HG03342 (cell line): ENCODE results near the gene PEX5L.
A peak's percentile ranks its signal among the peaks of the same experiment; 100 is the strongest.

Experiments used
- ATAC-seq: cut with Tn5 transposase; IDR thresholded peaks from one replicate; pipeline ENCODE4 v1.9.1; 2021; ENCODE audit warnings: mild to moderate bottlenecking, moderate library complexity; ENCODE audit not compliant: unreplicated experiment

Gene PEX5L

DNA sequence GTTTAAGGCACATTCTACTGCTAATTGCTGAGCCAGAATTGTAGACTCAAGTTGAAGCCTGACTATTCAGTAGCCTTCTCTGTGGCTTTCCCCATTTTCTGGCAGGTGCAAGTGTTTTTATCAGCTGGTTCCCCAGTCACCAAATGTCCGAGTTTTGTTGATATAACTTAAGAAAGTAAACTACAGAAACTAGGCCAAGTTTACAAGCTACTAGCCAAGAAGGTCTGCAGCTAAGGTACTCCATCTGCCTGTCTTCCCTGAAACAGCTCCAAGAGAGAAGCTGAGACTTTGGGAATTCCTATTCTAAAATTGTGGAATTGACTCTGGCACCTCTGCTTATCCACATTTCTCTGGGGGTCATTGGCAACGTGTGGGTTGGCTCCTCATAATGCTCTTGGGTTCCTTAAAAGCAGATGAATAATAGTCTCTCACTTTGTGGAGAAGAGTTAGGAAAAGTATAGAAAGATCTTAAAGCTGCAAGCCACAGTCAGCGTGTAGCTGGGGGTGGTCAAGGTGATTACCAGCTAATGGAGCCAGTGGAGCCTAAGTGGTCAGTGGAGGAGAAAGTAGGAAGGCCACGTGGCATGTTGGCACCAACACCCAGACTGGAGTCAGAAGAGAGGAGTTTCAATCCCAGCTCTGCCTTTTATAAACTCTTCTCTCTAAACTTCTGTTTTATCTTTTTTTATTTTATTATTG lies 128.8 kb downstream of the PEX5L start:
- ATAC-seq, result no peak

DNA sequence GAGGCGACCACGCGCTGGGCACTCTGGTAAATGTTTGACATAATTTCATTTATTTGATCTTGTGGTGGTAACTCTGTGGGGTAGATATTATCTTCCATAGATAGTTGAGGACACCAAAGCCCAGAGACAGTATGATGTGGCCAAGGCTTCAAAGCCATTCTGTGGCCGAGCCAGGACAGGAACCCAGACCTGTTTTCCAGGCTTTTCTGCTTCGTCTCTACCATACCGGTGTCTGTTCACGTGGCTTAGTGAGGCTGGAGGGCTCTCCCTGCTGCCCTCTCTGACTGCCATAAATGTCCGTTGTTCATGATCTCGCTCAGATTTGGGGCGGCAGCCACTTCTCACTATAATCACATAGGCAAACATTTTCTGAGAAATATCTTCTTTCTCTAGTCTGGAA lies 134.7 kb downstream of the PEX5L start:
- ATAC-seq, result no peak

DNA sequence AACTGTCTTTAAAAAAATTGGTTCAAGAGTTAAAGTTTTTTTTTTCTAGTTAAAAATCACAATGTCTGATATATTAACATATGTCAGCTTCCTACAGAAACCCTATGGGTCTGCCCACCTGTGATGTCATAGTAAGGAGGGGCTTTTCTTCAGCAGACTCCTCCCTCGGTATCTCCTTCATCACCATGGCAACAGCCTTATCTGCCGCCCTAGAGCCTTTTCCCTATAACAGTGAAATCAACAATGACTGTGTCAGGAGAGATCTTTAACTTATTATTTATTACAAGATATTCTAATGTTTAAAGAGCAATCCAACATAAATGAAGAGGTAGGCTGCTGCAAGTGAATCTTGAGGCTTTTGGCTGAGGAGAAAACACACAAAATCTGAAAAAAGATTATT lies 138.7 kb downstream of the PEX5L start:
- peak; percentile 98 for ATAC-seq

DNA sequence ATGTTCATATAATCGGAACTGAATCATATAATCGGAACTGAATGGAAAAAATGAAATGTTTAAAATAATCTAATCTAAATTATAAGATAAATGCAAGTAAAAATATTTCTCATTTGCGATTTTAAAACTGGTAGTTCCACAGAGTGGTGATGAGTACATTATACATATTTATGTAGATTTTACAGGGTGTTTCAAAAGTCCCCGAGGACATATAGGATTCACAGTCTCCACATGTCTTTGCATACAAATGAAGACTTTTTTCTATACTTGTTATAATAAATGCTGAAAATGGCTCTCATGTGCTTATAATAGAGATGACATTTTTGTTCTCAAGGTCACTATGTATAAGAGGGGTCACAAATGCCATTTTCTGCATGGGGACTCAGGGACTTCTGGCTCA lies 139.5 kb downstream of the PEX5L start:
- ATAC-seq, result no peak

DNA sequence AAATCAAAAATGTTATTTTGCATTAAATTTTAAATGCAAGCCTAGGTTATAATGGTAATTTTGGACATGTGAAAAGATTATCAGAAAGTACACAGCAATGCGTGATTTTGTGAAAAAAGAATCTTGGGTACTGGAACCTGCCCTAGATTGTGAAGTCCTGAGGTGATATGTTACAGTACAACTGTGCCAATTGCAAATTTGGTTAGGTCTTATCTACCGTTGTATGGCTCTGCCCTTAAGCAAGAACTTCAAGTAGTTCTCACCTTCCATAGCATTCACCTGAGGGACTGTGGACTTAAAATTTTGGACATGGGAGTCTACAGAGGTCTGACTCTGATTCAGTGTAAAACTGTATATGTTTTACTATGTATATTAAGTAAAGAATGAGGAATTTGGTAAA lies 140.2 kb downstream of the PEX5L start:
- no peak for ATAC-seq

DNA sequence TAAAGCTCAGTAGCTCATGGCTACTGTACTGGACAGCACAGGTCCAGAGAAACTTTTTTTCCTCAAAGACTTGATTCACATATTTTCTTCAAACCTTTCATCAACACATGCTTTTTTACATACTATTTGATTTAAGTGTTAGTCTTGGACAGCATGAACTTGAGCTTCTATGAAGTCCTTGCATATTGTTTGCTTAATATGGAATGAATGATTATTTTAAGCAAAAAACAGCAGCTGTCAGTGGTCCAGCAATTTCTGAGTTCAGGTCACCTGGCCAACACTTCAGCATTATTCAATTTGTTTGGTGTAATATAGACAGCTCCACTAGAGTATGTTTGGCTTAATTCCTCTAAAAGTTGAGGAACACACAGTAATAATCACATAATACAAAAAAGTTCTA lies 141.4 kb downstream of the PEX5L start:
- ATAC-seq, result no peak

DNA sequence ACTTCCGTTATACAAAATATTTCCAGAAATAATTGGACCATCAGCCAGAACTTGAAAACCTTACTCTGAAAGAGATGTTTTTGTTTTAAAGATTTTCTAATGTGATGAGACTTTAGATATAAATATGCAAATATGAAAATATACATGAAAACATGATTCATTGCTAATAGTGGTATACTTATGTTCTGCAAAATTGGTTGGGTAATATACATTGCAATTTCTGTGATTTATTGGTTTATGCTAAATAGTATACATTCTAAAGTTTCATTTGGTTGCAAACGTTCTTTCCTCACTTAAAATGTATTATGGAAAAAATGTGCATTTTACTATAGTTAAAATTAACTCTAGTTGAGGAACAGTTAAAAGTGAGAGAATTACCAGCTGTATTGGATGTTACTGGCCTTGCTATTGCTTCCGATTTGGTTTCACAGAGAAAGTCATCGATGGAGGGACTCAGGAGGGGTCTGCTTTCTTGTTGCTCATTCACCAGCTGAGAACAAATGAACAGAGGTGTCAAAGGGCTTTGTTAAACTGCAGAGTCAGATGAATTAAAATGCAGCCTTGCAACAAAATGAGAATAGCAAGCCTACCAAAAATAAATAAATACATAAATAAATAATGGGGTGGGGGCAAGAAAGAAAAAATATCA lies 149.3 kb downstream of the PEX5L start:
- ATAC-seq, result no peak

DNA sequence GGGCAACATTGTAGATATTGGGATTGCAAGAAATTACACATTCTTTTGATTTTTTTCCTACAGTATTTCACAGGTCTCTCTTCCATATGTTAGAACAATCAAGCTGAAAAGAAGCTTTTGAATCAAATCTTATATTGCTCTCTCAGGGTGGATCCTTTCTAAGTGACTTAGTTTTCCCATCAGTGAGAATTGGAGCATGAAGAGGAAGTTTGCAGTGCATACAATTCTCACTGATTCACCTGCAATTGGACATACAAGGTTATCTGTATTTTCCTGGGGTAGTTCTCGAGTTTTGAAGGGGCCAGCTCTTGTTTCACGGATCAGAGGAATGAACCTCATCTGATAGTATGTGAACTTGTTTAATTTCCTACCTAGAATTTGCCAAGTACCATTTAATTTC lies 150.8 kb downstream of the PEX5L start:
- no peak for ATAC-seq

DNA sequence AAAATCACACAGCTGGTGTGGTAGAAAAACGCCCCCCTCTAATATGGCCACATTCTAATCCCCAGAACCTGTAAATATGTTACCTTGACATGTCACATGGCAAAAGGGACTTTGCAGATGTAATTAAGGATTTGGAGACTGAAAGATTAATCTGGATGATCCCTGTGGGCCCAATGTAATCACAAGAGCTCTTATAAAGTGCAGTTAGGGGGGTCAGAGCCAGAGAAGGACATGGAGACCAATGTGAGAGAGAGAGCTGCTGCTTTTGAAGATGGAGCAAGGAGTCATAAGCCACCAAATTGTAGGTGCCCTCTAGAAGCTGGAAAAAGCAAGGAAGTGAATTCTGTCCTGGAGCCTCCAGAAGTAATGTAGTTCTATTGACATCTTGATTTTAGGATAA lies 152.6 kb downstream of the PEX5L start:
- no peak for ATAC-seq

DNA sequence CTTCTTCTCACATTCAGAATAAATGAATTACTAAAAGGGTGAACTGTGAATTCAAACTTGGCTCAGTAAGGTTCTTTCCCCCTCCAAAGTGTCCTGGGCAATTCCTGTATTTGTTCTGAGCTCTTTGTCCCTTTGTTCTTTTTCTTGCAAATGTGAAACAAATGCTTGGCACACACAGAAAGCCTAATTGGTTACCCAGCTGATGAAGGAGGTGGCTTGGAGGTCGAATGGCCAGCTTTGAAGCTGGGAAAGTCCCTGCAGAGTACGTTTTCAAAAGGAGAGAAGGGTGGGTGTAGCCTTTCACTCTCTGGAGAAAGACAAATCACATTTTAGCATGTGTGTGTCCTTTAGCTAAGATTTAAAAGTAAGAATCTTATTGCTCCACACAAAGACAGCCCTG lies 154.4 kb downstream of the PEX5L start:
- peak; percentile 88 for ATAC-seq

DNA sequence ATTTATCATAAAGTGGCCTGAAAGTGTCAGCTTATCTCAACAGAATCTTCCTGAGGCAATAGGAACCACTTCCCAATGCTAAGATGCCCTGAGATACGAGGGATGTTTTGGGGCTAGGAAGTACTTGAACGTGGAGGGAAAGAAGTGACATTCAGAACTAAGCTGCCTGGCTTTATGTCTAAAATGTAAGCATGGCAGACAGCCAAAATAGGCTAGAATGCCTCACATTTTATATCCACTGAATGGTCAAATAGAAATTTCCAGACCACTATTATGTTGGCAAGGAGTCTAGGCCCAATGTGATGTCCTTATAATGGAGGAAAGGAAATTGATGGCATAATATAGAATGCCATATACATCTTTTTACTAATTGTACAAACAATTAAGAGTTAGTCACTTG lies 154.9 kb downstream of the PEX5L start:
- ATAC-seq, result no peak

DNA sequence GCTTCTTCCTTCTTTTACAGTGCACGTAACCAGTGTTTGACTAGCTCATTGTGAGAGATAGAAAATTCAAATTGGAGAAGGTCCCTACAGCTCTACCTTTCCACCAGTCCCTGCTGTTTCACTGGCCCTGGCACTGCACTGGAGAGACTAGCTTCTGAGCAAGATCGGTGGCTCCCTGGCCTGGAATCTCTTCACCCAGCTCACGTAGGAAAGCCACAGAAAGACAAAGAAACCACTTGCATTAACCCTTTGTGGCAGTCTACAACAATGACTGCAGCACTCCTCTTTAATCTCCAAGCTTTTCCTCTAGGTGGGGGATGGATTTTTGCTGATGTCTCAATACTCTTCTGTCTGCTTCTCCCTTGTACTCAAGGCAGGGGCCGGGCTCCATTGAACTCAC lies 155.9 kb downstream of the PEX5L start:
- ATAC-seq, result no peak

DNA sequence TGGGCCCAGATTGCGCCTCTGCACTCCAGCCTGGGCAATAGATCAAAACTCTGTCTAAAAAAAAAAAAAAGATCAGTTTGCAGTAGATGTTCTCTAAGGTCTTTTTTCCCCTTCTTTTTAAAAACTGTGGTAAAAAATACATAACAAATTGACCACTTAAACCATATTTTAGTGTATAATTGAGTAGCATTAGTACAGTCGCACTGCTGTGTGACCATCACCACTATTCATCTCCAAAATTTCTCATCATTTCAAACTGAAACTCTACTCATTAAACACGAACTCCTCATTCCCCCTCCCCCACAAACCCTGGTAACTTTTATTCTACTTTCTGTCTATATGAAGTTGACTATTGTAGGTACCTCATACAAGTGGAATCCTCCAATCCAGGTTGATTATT lies 160.3 kb downstream of the PEX5L start:
- no peak for ATAC-seq

DNA sequence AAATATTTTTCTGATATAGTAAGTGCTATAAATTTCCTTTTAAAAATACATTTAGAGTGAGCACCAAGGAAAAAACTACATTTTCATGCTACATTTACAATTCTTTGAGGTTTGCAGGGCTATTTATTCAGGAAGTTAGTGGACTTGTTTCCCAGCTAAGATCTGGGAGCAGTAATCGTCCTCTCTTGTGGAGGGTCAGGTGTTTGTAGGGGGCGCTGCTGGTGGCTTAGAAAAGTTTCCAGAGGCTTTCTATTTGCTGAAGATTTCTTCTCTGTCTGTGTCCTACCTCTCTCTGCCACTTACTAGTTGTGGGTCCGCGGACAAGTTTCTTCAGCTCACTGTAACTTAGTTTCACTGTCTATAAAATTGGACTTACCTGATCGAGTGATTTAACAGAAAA lies 163.9 kb downstream of the PEX5L start:
- ATAC-seq, result no peak

DNA sequence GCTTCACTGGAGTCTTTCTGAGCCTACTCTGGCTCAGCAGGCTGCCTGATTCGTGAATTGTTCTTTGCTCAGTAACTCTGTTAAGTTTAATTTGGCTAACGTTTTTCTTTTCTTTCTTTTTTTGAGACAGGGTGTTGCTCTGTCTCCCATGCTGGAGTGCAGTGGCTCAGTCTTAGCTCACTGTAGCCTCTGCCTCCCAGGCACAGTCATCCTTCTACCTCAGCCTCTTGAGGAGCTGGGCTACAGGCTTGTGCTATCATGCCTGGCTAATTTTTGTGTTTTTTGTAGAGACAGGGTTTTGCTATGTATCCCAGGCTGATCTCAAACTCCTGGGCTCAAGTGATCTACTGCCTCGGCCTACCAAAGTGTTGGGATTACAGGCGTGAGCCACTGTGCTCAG lies 165.0 kb downstream of the PEX5L start:
- ATAC-seq, result no peak

DNA sequence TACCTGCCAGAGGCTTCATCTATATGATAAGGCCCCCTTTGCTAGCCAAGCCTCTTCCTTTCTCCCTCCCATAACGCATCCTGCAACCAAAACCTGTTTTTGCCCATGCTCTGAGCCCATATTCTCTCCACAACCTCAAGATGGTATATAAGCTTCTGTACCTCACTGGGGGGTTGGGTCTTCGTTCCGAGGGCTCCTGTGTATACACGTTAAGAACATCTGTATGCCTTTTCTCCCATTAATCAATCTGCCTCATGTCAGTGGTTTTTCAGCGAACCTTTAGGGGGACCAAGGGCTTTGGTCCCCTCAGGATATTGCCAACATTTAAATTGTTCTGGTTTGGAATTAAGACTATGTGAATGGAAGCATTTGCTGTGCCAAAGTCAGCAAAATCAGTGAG lies 168.0 kb downstream of the PEX5L start:
- ATAC-seq, result no peak

DNA sequence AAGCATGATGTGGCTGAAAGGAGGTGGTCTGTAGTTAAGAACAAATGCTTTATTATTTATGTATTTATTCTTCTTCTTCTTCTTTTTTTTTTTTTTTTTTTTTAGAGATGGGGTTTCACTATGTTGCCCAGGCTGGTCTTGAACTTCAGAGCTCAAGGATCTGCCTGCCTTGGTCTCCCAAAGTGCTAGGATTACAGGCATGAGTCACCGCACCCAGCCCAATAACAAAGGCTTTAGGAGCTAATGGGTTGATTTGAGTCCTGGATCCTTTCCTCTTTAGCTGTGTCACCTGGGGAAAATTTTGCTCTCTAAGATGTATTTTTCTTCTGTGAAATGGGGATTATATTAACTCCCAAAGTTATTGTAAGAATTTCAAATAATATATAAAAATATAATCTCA lies 168.8 kb downstream of the PEX5L start:
- ATAC-seq, result no peak

DNA sequence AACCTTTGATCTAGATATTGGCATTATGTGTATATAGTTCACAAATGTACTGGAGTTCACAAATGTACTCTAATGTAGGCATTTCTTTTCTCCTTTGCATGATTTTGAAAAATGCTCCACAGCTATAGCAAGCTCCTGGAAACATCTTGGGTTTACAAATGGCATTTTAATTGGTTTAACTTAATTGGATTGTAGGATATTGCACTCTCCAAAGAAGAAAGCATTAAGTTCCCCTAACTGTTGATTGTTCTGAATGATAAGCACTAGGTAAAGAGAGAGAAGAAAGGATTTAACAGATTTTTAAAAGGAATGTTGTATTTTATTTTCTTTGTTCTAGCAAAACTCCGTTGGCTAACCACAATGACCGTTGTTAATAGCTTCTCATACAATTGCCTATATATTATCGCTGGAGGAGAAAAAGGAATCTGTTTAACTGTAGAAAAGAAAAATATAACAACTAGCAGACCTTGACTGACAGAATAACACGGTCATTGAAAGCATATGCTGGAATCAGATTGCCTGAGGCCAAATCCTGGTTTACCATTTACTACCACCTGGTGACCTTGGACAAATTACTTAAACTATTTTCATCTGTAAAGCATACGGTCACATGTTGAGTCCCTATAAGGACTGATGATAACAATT lies 170.8 kb downstream of the PEX5L start:
- no peak for ATAC-seq

DNA sequence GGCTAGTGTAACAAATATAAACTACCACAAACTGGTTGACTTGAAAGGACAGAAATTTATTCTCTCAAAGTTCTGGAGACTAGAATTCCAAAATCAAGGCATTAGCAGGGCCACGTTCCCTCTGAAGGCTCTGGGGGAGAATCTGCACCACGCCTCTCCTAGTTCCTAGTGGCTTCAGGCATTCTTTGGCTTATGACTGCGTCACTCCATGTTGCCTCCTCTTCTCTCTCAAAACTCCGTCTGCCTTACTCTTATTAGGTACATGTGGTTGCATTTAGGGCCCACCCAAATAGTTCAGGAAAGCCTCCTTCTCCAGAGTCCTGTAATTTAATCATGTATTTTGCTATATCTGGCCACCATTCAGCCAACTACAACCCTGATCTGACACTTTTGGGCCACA lies 174.8 kb downstream of the PEX5L start:
- ATAC-seq, result no peak

DNA sequence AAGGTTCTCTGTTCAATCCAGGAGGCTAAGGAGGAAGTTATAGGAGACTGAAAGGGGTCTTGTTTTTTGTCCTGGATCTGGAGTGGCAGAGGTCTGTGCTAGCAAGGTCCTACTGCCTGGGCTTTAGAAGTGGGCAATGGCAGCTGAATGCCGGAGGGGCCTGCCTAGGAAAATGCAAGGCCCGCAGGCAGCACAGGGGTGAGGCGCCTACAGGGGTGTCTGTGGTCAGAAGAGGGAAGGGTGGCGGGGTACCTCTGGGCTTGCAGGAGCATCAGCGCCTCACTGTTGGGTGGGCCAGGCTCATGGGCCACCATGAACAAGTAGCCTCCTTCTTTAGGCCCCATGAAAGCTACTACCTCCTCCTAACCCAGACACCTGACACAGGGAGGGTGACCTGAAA lies 175.4 kb downstream of the PEX5L start:
- ATAC-seq, result no peak

DNA sequence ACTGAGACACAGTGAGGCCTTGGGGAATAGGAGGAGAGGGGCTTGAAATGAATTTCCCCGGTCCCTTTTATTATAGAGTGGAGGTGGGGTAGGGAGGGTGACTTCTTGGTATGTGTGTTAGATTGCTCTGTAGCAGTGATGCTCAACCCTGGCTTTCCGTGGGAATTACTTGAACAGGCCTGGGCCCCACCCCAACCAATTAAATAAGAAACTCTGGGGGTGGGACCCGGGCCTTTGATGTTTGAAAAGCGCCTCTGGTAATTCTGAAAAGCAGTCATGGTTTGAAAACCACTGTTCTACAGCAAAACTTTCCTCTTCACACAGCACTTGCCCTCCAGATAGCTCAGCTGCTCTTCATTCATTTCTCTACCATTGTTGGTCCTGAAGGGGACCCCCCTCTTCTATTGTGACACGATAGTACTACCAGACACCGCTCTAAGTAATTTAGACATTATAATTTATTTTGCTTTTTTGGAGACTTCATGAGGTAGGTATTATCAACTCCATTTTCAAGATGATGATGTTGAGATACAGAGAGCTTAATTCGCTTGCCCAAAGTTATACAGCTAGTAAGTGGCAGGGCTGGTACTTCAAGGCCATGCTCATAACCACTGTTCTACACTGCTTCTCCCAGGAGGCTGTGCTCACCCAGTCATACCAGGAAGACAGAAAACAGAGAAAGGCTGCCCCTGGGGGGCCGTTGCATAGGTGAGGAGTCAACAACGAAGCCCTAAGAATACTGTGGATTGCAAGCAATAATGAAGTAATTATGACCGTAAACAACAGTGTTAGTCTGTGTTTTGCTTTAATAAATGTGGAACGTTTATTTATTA lies 176.2 kb downstream of the PEX5L start:
- no peak for ATAC-seq

DNA sequence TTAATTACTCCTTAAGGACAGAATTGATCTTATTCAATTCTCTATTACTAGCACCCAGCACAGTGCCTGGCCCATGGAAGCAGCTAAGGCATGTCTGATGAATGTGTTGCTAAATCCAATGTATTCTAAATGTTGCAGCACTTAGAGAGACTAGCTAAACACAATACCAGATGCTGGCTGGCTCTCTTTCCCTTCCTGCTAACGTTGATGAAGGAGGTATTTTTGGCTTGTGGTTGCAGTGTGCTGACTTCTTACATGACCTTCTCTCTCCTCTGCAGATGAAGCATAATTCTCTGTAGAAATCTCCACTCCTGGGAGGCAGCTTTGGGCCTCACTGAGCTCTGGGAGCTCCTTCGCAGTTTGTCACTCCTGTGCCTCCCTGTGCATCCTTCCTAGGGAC lies 183.6 kb downstream of the PEX5L start:
- ATAC-seq, result peak; percentile 60
